ENCODE data around the gene PGGHG.
"Not testable (repeated sequence)": the region's sequence is repeated elsewhere in the genome, so short reads cannot be mapped to it uniquely, and the experiment has no call there.

Gene PGGHG

GRCh38 chr11:283405-284104, 5.4 kb upstream of the PGGHG start:
- H3K4me3 ChIP-seq (ENCODE audit: low read length), result no peak overlapping the region
- DNase-seq (ENCODE audit: low read depth, low spot score), result no peak

GRCh38 chr11:284105-285020, 4.6 kb upstream of the PGGHG start:
- no peak for DNase-seq (ENCODE audit: low read depth, low spot score)
- no peak overlapping the region for H3K4me3 ChIP-seq (ENCODE audit: low read length)

- no peak overlapping the region for H3K4me3 ChIP-seq (ENCODE audit: low read length)
- DNase-seq (ENCODE audit: low read depth, low spot score), result no peak
These were observed 3.7 kb upstream of the PGGHG start for GRCh38 chr11:285021-285893.

- H3K4me3 ChIP-seq (ENCODE audit: low read length), result no peak overlapping the region
- no peak for DNase-seq (ENCODE audit: low read depth, low spot score)
These were observed 3.1 kb upstream of the PGGHG start for GRCh38 chr11:285894-286220.

- peak; percentile 34 for DNase-seq (ENCODE audit: low read depth, low spot score)
- not testable (repeated sequence) for H3K4me3 ChIP-seq (ENCODE audit: low read length)
These were observed 1.7 kb upstream of the PGGHG start for GRCh38 chr11:286977-287820.

- peak overlapping the region; percentile 53 for H3K4me3 ChIP-seq (ENCODE audit: low read length)
- no peak for DNase-seq (ENCODE audit: low read depth, low spot score)
These were observed 977 bp upstream of the PGGHG start for GRCh38 chr11:287821-288477.

GRCh38 chr11:289398-289711, 429 bp downstream of the PGGHG start:
- H3K4me3 ChIP-seq (ENCODE audit: low read length), result peak overlapping the region; percentile 47
- DNase-seq (ENCODE audit: low read depth, low spot score), result no peak

GRCh38 chr11:289712-290620, 1.0 kb downstream of the PGGHG start:
- DNase-seq (ENCODE audit: low read depth, low spot score), result no peak
- H3K4me3 ChIP-seq (ENCODE audit: low read length), result peak overlapping the region; percentile 47

- H3K4me3 ChIP-seq (ENCODE audit: low read length), result no peak overlapping the region
- no peak for DNase-seq (ENCODE audit: low read depth, low spot score)
These were observed 1.8 kb downstream of the PGGHG start for GRCh38 chr11:290621-291231.

GRCh38 chr11:291281-292210, 2.6 kb downstream of the PGGHG start:
- no peak for DNase-seq (ENCODE audit: low read depth, low spot score)
- no peak overlapping the region for H3K4me3 ChIP-seq (ENCODE audit: low read length)

- DNase-seq (ENCODE audit: low read depth, low spot score), result no peak
- H3K4me3 ChIP-seq (ENCODE audit: low read length), result no peak overlapping the region
These were observed 3.5 kb downstream of the PGGHG start for GRCh38 chr11:292211-293121.

- no peak overlapping the region for H3K4me3 ChIP-seq (ENCODE audit: low read length)
- no peak for DNase-seq (ENCODE audit: low read depth, low spot score)
These were observed 4.4 kb downstream of the PGGHG start for GRCh38 chr11:293271-293851.

GRCh38 chr11:293852-294661, 5.1 kb downstream of the PGGHG start:
- DNase-seq (ENCODE audit: low read depth, low spot score), result no peak
- H3K4me3 ChIP-seq (ENCODE audit: low read length), result no peak overlapping the region

- no peak overlapping the region for H3K4me3 ChIP-seq (ENCODE audit: low read length)
- DNase-seq (ENCODE audit: low read depth, low spot score), result no peak
These were observed 5.9 kb downstream of the PGGHG start for GRCh38 chr11:294780-295179.
